Muscle layer of colon (tissue), 2 donors: ENCODE measurements around the gene TPSB2.
"Not testable (repeated sequence)": the region's sequence is repeated elsewhere in the genome, so short reads cannot be mapped to it uniquely, and the experiment has no call there.

Experiments used
- H3K27ac ChIP-seq: one replicate; pipeline ENCODE4 v1.7.0; 2013; ENCODE audit warnings: low read depth, mild to moderate bottlenecking, low read length, moderate library complexity
- H3K27me3 ChIP-seq, 2 donors: one replicate each; pipeline ENCODE4 v1.7.0; 2013; ENCODE audit warnings: low read length in 2 of 2, mild to moderate bottlenecking in 2 of 2; ENCODE audit not compliant: insufficient read depth in 2 of 2, control insufficient read depth in 1 of 2
- H3K36me3 ChIP-seq: one replicate; pipeline ENCODE4 v1.7.0; 2013; ENCODE audit warnings: mild to moderate bottlenecking, low read length; ENCODE audit not compliant: insufficient read depth
- H3K4me1 ChIP-seq: one replicate; pipeline ENCODE4 v1.7.0; 2013; ENCODE audit warnings: mild to moderate bottlenecking, low read length; ENCODE audit not compliant: insufficient read depth
- H3K4me3 ChIP-seq, 2 donors: one replicate each; pipeline ENCODE4 v1.7.0; 2013; ENCODE audit warnings: low read length in 2 of 2, low read depth in 1 of 2, mild to moderate bottlenecking in 1 of 2, moderate library complexity in 1 of 2
- H3K9ac ChIP-seq: one replicate; pipeline ENCODE4 v1.7.0; 2013; ENCODE audit warnings: low read length
- H3K9me3 ChIP-seq: one replicate; pipeline ENCODE4 v1.7.0; 2013; ENCODE audit warnings: mild to moderate bottlenecking, low read length
- donor health status: abdominal sarcoma.
- donor health status: Adenocarcinoma of cecum.

Gene TPSB2

DNA sequence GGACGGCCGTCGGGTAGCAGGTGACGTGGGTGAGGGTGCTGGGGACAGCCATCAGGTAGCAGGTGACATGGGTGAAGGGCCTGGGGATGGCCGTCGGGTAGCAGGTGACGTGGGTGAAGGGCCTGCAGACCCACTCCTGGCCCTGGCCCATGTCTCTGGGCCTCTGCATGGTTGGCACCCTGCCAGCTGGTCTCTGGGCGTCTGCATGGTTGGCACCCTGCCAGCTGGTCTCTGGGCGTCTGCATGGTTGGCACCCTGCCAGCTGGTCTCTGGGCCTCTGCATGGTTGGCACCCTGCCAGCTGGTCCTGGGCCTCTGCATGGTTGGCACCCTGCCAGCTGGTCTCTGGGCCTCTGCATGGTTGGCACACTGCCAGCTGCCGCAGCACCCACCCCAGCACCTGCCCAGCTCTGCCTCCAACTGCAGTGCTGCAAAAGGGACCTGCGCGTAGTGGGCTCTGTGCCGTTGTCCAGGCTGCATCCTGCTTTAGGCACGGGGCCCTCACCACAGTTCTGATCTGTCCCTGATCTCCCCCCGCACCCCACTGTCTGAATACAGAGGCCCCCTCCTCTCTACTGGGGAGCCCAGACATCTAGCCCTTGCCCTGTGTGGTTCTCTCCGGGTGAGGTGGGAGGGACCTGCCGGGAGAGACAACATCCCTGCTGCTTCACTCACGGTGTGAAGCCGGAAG lies 41.9 kb upstream of the TPSB2 start:
- not testable (repeated sequence) for H3K27ac ChIP-seq, H3K4me3 ChIP-seq, H3K9ac ChIP-seq, H3K36me3 ChIP-seq, H3K9me3 ChIP-seq, H3K27me3 ChIP-seq
- H3K4me1 ChIP-seq = peaks cover 10% of the 10 kb centered on the region

GRCh38 chr16:1271380-1271723 lies 41.4 kb upstream of the TPSB2 start:
- peaks cover 10% of the 10 kb centered on the region for H3K4me1 ChIP-seq
- no peaks in the 10 kb centered on the region for H3K36me3 ChIP-seq
- H3K27ac ChIP-seq = no peak overlapping the region
- no peak overlapping the region for H3K9ac ChIP-seq
- H3K4me3 ChIP-seq = no peak overlapping the region
- H3K27me3 ChIP-seq = peaks cover 0 to 5% of the 10 kb centered on the region in 2 donors
- no peaks in the 10 kb centered on the region for H3K9me3 ChIP-seq

DNA sequence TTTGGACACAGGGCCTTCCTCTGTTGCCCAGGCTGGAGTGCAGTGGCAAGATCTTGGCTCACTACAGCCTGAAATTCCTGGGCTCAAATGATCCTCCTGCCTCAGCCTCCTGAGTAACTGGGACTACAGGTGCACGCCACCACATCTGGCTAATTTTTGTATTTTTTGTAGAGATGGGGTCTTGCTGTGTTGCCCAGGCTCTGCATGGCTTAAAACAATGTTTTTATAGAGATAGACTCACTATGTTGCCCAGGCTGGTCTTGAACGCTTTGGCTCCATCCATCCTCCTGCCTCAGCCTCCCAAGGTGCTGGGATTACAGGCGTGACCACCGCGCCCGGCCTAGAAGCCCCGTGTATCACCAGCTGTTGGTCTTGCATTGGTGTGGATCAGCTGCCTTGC lies 39.4 kb upstream of the TPSB2 start:
- not testable (repeated sequence) for H3K9ac ChIP-seq

DNA sequence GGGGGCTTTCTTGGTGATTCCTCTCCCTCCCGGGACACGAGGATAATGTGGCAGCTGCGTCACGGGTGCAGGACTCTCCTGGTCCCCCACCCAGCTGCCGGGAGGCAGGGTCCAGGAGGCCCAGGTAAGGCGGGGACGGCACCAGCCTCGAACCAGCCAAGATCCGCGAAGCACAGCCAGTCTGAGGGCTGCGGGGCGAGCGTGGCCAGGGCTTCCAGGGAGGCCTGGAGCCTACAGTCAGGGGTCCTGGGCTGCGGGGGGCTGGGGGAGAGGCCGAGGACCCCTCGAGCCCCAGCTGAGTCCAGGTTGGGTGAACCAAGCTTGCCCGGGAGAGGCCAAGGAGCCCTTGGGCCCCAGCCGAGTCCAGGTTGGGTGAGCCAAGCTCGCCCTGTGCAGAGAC lies 35.8 kb upstream of the TPSB2 start:
- H3K36me3 ChIP-seq = no peaks in the 10 kb centered on the region
- no peaks in the 10 kb centered on the region for H3K4me1 ChIP-seq
- H3K9me3 ChIP-seq = no peaks in the 10 kb centered on the region
- no peak overlapping the region for H3K27ac ChIP-seq
- no peak overlapping the region for H3K4me3 ChIP-seq
- H3K27me3 ChIP-seq = peaks cover 0 to 31% of the 10 kb centered on the region in 2 donors
- no peak overlapping the region for H3K9ac ChIP-seq

More for the DNA sequence above, 39.4 kb upstream of the TPSB2 start:
- H3K4me3 ChIP-seq, H3K9me3 ChIP-seq, H3K27me3 ChIP-seq, H3K36me3 ChIP-seq, H3K27ac ChIP-seq: not testable (repeated sequence)
- H3K4me1 ChIP-seq = peaks cover 10% of the 10 kb centered on the region

DNA sequence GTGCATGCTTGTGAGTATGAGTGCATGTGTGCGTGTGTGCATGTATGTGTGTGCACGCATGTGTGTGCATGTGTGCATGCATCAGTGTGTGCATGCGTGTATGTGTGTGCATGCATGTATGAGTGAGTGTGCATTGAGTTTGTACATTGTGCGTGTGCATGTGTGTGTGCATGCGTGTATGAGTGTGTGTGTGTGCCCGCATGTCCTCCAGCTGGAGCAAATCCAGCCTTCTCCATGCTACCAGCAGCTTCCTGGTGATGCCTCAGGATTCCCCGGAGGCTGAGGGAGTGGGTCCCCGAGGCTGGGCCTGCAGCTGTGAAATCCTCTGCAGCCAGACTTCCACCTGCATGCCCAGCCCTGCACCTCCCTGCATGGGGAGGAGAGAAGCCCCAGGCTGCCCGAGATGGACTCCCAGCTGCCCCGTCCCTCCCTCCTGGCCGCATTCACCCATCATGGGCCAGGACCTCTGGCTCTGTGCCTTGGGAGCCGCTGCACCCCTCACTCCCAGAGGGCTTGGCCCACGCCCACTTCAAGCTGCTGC lies 35.2 kb upstream of the TPSB2 start:
- no peaks in the 10 kb centered on the region for H3K9me3 ChIP-seq
- no peaks in the 10 kb centered on the region for H3K4me1 ChIP-seq
- no peak overlapping the region for H3K4me3 ChIP-seq
- H3K9ac ChIP-seq = no peak overlapping the region
- H3K36me3 ChIP-seq = no peaks in the 10 kb centered on the region
- H3K27me3 ChIP-seq = peaks cover 0 to 38% of the 10 kb centered on the region in 2 donors
- H3K27ac ChIP-seq = no peak overlapping the region

DNA sequence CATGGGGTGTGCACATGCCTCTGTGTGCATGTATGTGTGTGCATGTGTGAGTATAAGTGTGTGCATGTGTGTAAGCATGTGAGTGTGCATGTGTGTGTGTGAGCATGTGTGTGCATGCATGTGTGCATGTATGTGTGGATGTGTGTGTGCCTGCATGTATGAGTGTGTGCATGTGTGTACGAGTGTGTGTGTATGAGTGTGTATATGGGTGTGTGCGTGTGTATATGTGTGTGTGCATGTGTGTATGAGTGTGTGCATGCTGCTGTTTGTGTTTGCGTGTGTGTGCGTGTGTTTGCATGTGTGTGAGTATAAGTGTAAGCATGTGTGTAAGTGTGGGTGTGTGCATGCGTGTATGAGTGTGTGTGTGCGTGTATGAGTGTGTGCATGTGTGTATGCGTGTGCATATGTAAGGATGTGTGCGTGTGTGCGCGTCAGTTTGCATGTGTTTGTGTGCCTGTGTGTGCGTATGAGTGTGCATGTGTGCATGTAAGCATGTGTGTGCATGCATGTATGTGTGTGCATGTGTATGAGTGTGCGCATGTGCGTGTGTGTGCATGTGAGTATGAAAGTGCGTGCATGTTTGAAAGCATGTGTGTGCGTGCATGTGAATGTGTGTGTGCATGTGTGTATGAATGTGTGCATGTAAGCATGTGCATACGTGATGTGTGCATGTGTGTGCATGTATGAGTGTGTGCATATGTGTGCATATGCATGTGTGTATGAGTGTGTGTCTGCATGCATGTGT lies 34.5 kb upstream of the TPSB2 start:
- Histone ChIP-seq H3K27ac (no peak overlapping the region), H3K9me3 (no peaks in the 10 kb centered on the region), H3K27me3 (peaks cover 0 to 44% of the 10 kb centered on the region in 2 donors), H3K4me3 (no peak overlapping the region), H3K9ac (no peak overlapping the region), H3K4me1 (no peaks in the 10 kb centered on the region), H3K36me3 (no peaks in the 10 kb centered on the region)

DNA sequence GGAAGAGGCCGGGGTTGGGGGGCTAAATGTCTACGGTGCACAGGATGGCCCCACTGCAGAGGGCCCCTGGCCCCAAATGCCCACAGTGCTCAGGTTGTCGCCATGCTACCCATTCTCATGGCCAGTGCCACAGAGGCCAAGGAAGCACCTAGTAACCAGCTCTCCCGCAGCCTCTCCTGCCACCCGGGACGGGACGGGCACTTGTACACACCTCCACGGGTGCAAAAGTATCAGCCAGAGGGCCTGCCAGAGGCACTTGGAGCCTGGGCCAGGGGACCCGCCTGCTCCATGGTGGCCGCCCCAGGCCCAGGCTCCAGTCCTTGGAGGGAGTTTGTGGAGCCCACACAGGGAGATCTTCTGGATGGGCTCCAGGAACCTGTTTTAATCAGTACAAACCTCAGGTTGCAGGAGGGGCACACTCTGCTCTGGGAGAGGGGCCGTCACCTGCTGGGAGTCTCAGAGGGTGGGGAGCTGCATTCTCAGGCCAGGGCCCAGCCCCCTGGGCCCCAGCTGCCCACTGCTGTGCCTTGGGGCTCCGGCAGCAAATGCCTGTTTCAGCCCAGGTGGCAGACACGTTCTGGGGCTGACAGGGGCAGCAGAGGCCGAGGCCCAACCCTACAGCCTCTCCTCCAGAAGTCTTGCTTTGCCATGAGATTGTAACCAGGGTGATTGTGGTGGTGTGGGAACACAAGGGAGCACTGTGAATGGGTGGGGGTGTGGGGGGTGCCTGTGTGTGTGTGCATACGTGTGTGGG lies 33.8 kb upstream of the TPSB2 start:
- no peak overlapping the region for H3K4me3 ChIP-seq
- H3K4me1 ChIP-seq = no peaks in the 10 kb centered on the region
- H3K27me3 ChIP-seq = peaks cover 0 to 52% of the 10 kb centered on the region in 2 donors
- H3K9me3 ChIP-seq = no peaks in the 10 kb centered on the region
- H3K9ac ChIP-seq = no peak overlapping the region
- H3K27ac ChIP-seq = no peak overlapping the region
- no peaks in the 10 kb centered on the region for H3K36me3 ChIP-seq

DNA sequence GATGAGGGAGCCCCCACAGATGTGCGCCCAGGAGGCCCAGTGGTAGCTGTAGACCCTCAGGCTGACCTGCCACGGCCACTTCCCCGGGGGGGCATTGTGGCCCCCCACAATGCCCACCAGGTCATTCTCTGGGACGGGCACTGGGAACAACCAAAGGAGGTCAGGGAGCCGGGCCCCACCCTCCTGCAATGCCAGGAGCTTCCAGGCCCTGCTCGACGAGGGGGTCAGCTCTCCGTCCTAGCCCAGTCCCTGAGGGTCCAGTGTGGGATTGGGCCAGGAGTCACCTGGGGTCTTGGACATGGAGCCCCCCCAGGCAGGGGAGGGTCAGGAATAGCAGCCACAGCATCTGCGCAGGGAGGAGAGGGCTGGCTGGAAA lies 32.9 kb upstream of the TPSB2 start:
- Histone ChIP-seq H3K4me1 (no peaks in the 10 kb centered on the region), H3K9me3 (no peaks in the 10 kb centered on the region), H3K9ac (no peak overlapping the region), H3K27me3 (peaks cover 0 to 58% of the 10 kb centered on the region in 2 donors), H3K27ac (no peak overlapping the region), H3K36me3 (no peaks in the 10 kb centered on the region), H3K4me3 (no peak overlapping the region)

GRCh38 chr16:1262210-1262845 lies 32.3 kb upstream of the TPSB2 start:
- Histone ChIP-seq H3K9ac (no peak overlapping the region), H3K4me3 (no peak overlapping the region), H3K27ac (no peak overlapping the region), H3K27me3 (peaks cover 0 to 63% of the 10 kb centered on the region in 2 donors), H3K9me3 (no peaks in the 10 kb centered on the region), H3K4me1 (no peaks in the 10 kb centered on the region), H3K36me3 (no peaks in the 10 kb centered on the region)

DNA sequence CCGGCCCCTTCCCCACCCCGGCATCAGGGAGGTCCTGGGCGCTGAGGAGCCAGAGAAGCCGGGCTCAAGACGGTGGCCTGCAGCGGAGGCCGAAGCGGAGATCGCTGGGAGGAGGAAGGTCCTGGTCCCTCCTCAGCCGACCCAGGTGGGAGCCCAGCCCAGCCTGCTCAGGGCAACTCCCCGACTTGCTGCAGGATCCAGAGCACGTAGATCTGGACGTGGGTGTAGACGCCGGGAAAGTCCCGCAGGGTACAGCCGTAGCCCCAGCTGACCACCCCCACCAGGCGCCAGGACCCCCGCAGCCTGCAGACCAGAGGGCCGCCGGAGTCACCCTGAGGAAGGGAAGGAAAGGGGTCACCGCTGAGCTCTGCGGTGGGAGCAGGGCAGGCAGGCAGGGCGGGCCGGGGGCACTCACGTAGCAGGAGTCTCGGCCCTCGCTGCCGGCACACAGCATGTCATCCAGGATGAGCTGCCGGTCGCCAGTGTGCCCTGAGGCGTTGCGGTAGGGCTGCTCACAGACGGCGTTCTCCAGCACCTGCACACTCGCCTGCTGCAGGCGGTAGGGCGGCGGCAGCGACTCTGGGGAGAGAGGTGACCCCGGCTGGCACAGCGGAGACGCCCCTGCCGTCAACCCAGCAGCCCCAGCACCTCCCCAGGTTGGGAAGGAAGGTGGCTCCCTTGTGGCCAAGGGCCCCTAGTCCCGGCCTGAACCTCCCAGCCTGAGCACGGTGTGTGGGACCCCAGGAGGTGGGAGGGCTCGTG lies 31.3 kb upstream of the TPSB2 start:
- Histone ChIP-seq H3K9ac (no peak overlapping the region), H3K27me3 (peaks cover 0 to 73% of the 10 kb centered on the region in 2 donors)

More for the DNA sequence above, 31.3 kb upstream of the TPSB2 start:
- H3K27ac ChIP-seq = no peak overlapping the region
- H3K9me3 ChIP-seq = no peaks in the 10 kb centered on the region
- H3K36me3 ChIP-seq = no peaks in the 10 kb centered on the region
- no peaks in the 10 kb centered on the region for H3K4me1 ChIP-seq
- H3K4me3 ChIP-seq = no peak overlapping the region
